ENCODE results near the gene ENPP6. TPM values are rescaled to one million over a fixed set of nuclear protein-coding genes. Genes with fewer than 3 reads are reported as not detected.
A peak's percentile ranks its signal among the peaks of the same experiment; 100 is the strongest.

Gene ENPP6
- total RNA-seq, 4 donors from 2014 or later = not detected

DNA sequence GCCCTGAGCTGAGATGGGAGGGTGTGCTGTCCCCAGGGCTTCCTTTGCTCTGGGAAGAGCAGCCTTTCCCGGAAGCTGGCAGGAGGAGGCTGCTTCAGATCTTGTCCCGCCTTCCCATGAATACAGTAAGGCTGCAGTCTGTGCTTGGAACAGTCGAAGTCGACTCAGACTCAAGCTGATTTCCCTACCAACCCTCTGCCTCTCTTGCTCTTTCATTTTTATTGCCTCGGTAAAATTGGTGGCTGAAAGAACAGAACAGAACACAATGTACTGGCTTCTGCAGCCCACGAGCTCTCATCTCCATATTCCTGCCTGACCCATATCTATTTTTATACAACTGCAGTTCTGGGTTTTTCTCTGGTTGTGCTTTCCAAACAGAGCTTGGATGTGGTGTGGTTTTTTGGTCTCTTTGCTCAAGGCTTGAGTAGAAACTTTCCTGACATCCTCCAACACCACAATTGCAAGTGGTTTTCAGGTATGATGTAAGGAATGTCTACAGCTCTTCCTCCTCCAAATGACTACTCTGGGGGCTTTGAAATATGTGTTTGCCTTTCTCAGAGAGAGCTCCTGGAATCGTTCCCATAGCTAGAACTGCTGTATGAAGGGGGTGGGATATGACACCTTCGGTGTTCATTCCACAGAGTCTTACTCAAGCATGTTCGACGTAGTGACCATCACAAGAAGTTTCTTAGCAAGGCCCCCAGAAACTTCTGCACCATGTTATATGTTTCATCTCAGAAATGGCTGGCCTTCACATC is 61.3 kb downstream of the ENPP6 start:
- WGBS = 51% methylated on average over 10 of the region's 10 CpGs
- H3K4me1 ChIP-seq = peaks cover 13% of the 10 kb centered on the region
- H3K27me3 ChIP-seq = peaks cover 3% of the 10 kb centered on the region
- no peaks in the 10 kb centered on the region for H3K36me3 ChIP-seq
- no peak for DNase-seq (ENCODE audit: low spot score in 2 of 2)
- H3K27ac ChIP-seq = peak overlapping the region; percentile 63
- H3K9me3 ChIP-seq = no peaks in the 10 kb centered on the region
- TF ChIP-seq, protein P1, sequence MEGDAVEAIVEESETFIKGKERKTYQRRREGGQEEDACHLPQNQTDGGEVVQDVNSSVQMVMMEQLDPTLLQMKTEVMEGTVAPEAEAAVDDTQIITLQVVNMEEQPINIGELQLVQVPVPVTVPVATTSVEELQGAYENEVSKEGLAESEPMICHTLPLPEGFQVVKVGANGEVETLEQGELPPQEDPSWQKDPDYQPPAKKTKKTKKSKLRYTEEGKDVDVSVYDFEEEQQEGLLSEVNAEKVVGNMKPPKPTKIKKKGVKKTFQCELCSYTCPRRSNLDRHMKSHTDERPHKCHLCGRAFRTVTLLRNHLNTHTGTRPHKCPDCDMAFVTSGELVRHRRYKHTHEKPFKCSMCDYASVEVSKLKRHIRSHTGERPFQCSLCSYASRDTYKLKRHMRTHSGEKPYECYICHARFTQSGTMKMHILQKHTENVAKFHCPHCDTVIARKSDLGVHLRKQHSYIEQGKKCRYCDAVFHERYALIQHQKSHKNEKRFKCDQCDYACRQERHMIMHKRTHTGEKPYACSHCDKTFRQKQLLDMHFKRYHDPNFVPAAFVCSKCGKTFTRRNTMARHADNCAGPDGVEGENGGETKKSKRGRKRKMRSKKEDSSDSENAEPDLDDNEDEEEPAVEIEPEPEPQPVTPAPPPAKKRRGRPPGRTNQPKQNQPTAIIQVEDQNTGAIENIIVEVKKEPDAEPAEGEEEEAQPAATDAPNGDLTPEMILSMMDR (IDR thresholded peaks at IDR 0.05) = no peak
- TF ChIP-seq EP300 (IDR thresholded peaks at IDR 0.05) (no peak), POLR2AphosphoS5 (IDR thresholded peaks at IDR 0.05) (peak in 1 of 3 donors; percentile 55), POLR2A (IDR thresholded peaks at IDR 0.05) (no peak)
- no peak overlapping the region for H3K4me3 ChIP-seq

DNA sequence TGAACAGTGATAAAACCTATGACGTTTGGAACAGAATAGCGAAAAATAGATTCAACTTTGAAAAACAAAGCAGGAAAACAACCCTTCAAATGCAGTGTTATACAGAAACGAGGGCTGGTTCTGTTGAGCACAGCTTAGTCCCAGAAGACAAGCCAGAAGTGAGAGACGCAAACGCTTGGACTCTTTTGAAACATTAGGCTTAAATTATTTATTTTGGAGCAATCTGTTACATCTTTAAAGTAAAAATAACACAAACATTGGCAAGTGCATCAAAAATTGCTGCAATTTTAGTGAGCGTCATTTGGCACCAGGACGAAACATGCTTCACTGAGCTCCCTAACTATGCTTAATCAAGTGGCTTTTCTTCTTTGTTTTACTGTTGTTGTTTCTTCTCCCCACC is 63.5 kb downstream of the ENPP6 start:
- no peak overlapping the region for H3K4me3 ChIP-seq
- no peaks in the 10 kb centered on the region for H3K27me3 ChIP-seq
- WGBS = 58% methylated on average over 7 of the region's 7 CpGs
- no peaks in the 10 kb centered on the region for H3K36me3 ChIP-seq
- no peak for DNase-seq (ENCODE audit: low spot score in 2 of 2)
- TF ChIP-seq EP300 (IDR thresholded peaks at IDR 0.05) (no peak), POLR2AphosphoS5 (IDR thresholded peaks at IDR 0.05) (no peak), POLR2A (IDR thresholded peaks at IDR 0.05) (no peak)
- TF ChIP-seq, protein P1 (IDR thresholded peaks at IDR 0.05) = no peak
- peaks cover 13% of the 10 kb centered on the region for H3K4me1 ChIP-seq
- peak overlapping the region; percentile 62 for H3K27ac ChIP-seq
- no peaks in the 10 kb centered on the region for H3K9me3 ChIP-seq

DNA sequence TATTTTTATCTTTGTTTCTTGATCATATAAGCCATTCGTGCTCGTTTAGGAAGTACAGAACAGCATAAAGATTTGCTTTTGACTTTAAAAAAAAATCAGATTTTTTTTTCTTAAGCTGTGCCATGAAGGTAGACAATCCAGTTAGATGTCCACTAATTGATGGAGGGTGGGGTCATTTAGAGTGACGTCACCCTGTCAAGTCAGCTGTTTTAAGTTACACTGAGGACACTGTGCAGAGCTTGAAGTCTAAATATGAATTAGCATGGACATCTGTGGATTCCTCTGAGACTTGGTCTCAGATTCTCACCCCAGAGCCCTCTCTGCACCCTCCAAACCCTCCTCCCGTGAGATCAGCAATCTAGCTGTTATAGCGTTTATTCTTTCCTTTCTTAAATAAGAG is 63.9 kb downstream of the ENPP6 start:
- H3K27ac ChIP-seq = peak overlapping the region; percentile 62
- H3K4me1 ChIP-seq = peaks cover 13% of the 10 kb centered on the region
- no peak for DNase-seq (ENCODE audit: low spot score in 2 of 2)
- no peak for TF ChIP-seq POLR2A (IDR thresholded peaks at IDR 0.05)
- TF ChIP-seq POLR2AphosphoS5 (IDR thresholded peaks at IDR 0.05) = no peak
- TF ChIP-seq, protein P1 (IDR thresholded peaks at IDR 0.05) = no peak
- TF ChIP-seq EP300 (IDR thresholded peaks at IDR 0.05) = no peak
- no peaks in the 10 kb centered on the region for H3K9me3 ChIP-seq
- H3K4me3 ChIP-seq = no peak overlapping the region
- WGBS = 74% methylated on average over 5 of the region's 5 CpGs
- H3K27me3 ChIP-seq = no peaks in the 10 kb centered on the region
- H3K36me3 ChIP-seq = no peaks in the 10 kb centered on the region

DNA sequence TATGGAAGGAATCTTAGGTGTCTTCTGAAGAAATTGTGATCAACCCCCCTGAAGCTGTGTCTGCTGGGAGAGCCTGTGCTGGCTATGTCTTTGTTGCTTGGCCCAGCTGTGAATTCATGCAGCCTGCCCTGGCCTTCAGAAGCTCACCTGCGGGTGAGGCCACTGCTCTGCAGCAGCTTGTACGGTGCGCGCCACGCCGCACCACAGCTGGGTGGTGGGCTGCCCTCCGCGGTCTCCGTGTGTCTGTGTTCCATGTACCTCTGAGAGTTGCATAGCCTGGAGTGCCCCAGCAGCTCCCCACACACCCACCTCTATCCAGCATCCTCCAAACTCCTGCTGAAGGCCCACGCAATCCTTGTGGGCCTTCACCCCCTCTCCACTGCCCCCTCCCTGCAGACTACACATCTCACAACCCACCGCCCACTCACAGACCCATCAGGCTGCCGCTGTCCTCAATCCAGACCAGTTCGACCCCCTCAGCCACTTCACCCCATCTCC is 65.6 kb downstream of the ENPP6 start:
- Histone ChIP-seq H3K27me3 (no peaks in the 10 kb centered on the region), H3K27ac (no peak overlapping the region), H3K4me3 (no peak overlapping the region), H3K9me3 (no peaks in the 10 kb centered on the region), H3K4me1 (peaks cover 23% of the 10 kb centered on the region), H3K36me3 (no peaks in the 10 kb centered on the region)
- DNase-seq (ENCODE audit: low spot score in 2 of 2) = no peak
- TF ChIP-seq, protein P1 (IDR thresholded peaks at IDR 0.05) = no peak
- TF ChIP-seq EP300 (IDR thresholded peaks at IDR 0.05) (no peak), POLR2A (IDR thresholded peaks at IDR 0.05) (no peak), POLR2AphosphoS5 (IDR thresholded peaks at IDR 0.05) (no peak)
- WGBS = 96% methylated on average over 10 of the region's 13 CpGs

DNA sequence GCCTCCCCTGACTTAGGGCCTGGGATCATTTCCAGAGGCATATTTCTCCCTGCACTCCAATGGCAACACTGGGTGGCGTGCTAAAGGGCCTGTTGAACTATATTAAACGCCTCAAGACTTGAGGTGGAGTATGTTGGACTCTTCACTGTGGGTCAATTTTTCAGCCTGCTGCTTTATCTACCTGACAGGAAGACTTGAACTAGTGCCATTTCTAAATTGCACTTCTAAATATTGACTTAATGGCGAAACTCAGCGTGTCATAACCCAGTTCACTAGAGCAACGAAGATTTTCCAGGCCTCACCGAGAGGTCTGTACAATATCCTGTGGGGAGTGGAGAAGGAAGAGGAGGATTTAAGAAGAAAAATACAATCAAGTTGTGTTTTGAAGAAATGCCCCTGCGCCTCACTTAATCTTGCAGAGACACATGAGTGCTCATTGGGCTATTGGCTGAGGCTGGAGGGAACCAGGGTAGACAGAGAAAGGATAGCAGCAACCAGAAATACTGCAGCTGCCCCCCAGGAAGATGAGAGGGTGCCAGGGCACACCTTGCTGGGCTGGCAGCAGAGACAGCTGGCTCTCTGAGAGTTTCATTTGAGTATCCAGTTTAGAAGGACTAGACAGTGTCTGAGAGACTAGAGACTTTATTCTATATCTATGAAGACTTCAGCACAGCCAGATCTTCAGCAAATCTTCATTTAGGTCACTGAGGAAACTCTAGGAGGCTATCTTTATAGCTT is 67.4 kb downstream of the ENPP6 start:
- H3K27me3 ChIP-seq = no peaks in the 10 kb centered on the region
- TF ChIP-seq, protein P1 (IDR thresholded peaks at IDR 0.05) = no peak
- TF ChIP-seq POLR2AphosphoS5 (IDR thresholded peaks at IDR 0.05) (no peak), EP300 (IDR thresholded peaks at IDR 0.05) (no peak), POLR2A (IDR thresholded peaks at IDR 0.05) (no peak)
- H3K36me3 ChIP-seq = no peaks in the 10 kb centered on the region
- no peak overlapping the region for H3K27ac ChIP-seq
- DNase-seq (ENCODE audit: low spot score in 2 of 2) = no peak
- 84% methylated on average over 7 of the region's 7 CpGs for WGBS
- H3K9me3 ChIP-seq = no peaks in the 10 kb centered on the region
- H3K4me1 ChIP-seq = peaks cover 10% of the 10 kb centered on the region
- no peak overlapping the region for H3K4me3 ChIP-seq
